Memory B cell (primary cell): ENCODE data around the gene LRRC8A.
"Not testable (repeated sequence)": the region's sequence is repeated elsewhere in the genome, so short reads cannot be mapped to it uniquely, and the experiment has no call there.

Source experiments
- ATAC-seq: fragments of 150-1000 bp; cut with Tn5 transposase; 2 replicates; pipeline ENCODE4 v1.10.0; 2021; ENCODE audit warnings: low read depth, mild to moderate bottlenecking, moderate library complexity
- DNase-seq, 2 donors: peaks; one replicate each; pipeline ENCODE4 v3.0.0; 2022; ENCODE audit warnings: low spot score in 2 of 2
- H3K27ac Mint-ChIP-seq: one replicate; pipeline ENCODE4 v1.8.0; 2022; ENCODE audit warnings: mild to moderate bottlenecking, moderate library complexity, mixed read lengths
- H3K27me3 Mint-ChIP-seq: one replicate; pipeline ENCODE4 v1.8.0; 2022; ENCODE audit warnings: mixed read lengths
- H3K36me3 Mint-ChIP-seq: one replicate; pipeline ENCODE4 v1.8.0; 2022; ENCODE audit warnings: mild to moderate bottlenecking, mixed read lengths
- H3K4me1 Mint-ChIP-seq: one replicate; pipeline ENCODE4 v1.8.0; 2022; ENCODE audit warnings: mixed read lengths
- H3K4me3 Mint-ChIP-seq: one replicate; pipeline ENCODE4 v1.8.0; 2022; ENCODE audit warnings: mild to moderate bottlenecking, moderate library complexity, mixed read lengths
- H3K9me3 Mint-ChIP-seq: one replicate; pipeline ENCODE4 v1.8.0; 2022; ENCODE audit warnings: mixed read lengths

Gene LRRC8A

DNA sequence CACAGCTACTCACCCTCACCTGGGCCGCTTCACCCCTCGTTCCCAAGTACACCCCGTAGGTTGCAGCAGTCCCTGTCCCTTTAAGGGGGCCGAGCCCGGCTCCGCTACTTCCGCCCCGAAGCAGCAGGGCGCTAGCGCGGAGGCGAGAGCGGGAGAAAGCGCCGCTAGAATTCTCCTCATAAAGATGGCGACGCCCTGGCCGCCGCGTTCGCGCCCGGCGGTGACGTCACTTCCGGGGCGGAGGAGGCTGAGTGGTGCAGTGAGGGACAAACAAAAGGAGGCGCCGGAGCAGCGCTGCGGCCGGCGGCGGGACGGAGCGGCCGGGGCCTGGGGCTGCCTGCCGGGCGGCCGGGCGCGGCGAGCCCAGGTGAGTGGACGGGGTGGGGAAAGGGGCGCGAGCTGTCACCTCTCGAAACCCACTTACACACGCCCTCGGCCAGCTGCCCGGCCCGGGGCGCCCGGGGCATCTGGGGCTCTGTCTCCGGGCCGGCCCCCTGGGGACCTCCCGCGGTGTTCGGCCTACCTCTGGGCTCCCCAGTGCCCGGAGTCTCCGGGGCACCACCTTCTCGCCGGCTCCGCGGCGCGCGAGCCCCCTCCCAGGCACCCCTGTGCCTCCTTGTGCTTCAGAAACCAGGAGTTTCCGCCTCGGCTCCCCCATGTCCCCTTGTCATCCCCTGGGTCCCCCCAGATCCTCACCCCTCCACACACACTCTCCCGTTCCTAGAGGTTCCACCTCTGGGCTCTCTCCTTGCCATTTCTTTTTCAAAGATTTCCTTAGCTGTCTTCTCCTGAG is at the start of gene LRRC8A, which contains the start of gene KYAT1:
TSS of gene LRRC8A (plus strand) at position 250 of the 793 bp plus-strand sequence. CDS start 25,032 bp downstream, outside the sequence.
TSS of gene KYAT1 (minus strand) at position 67 of the 793 bp plus-strand sequence. CDS start 36,545 bp downstream, outside the sequence.
- ATAC-seq (peak; percentile 89), DNase-seq (peak; percentile 95 to 97)
- no peaks in the 10 kb centered on the region for H3K9me3 Mint-ChIP-seq
- no peaks in the 10 kb centered on the region for H3K27me3 Mint-ChIP-seq
- H3K4me1 Mint-ChIP-seq: peaks cover 25% of the 10 kb centered on the region
- H3K36me3 Mint-ChIP-seq: peaks cover 10% of the 10 kb centered on the region
- H3K27ac Mint-ChIP-seq: peak within 1 kb of the TSS; percentile 90
- peak within 1 kb of the TSS; percentile 98 for H3K4me3 Mint-ChIP-seq

- no peak for DNase-seq
- H3K27me3 Mint-ChIP-seq: no peaks in the 10 kb centered on the region
- no peaks in the 10 kb centered on the region for H3K9me3 Mint-ChIP-seq
- no peak for ATAC-seq
- H3K27ac Mint-ChIP-seq: no peak overlapping the region
- peaks cover 7% of the 10 kb centered on the region for H3K4me1 Mint-ChIP-seq
- no peak overlapping the region for H3K4me3 Mint-ChIP-seq
- peaks cover 12% of the 10 kb centered on the region for H3K36me3 Mint-ChIP-seq
Observed at GRCh38 chr9:128833696-128834095, 48.2 kb upstream of the LRRC8A start.

DNA sequence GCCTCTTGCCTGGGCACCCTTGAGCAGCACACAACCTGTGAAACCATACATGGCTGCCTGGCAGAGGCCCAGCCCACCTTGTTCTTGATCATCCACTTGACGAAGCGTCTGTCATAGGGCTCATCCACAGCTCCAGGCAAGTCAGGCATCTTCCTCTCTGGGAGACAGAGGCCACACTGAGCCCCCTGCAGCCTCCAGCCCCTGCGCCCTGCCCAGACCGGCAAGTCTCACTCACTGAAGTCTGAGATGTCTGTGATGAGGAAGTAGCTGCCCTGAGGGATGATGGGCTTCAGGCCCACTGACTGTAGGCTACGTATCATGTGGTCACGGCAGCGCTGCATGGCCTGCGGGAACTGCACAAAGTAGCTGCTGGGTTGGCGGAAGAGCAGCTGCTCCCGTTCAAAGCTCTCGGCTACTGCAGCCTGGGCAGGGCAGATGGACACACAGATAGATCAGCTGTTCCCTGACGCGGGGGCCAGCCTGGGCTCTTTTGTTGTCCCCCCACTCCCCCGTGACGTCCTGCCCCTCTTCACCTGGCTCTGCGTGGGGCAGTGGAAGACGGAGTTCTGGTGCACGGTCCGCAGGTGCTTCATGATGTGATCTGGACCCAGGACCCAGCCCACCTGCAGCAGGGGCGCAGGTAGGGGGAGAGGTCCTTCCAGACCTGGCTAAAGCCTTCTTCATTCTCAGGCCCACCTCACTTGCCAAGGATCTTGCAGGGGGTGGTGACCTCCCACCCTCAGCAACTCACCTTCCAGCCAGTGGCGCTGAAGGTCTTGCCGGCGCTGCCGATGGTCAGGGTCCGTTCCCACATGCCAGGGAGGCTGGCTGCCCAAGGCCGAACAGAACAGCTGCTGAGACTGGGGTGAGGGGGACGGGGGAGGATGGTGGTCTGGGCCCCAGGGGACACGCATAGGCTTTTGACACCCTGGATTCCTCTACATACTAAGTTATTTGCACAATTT is 46.4 kb upstream of the LRRC8A start:
- H3K27ac Mint-ChIP-seq: no peak overlapping the region
- H3K27me3 Mint-ChIP-seq: no peaks in the 10 kb centered on the region
- H3K9me3 Mint-ChIP-seq: no peaks in the 10 kb centered on the region
- H3K4me3 Mint-ChIP-seq: no peak overlapping the region
- peaks cover 11% of the 10 kb centered on the region for H3K36me3 Mint-ChIP-seq
- DNase-seq: no peak
- H3K4me1 Mint-ChIP-seq: no peaks in the 10 kb centered on the region
- ATAC-seq: no peak

- Mint-ChIP-seq H3K9me3 (no peaks in the 10 kb centered on the region), H3K4me1 (no peaks in the 10 kb centered on the region), H3K27ac (no peak overlapping the region), H3K36me3 (peaks cover 13% of the 10 kb centered on the region), H3K4me3 (no peak overlapping the region), H3K27me3 (no peaks in the 10 kb centered on the region)
- ATAC-seq: no peak
- no peak for DNase-seq
Observed at GRCh38 chr9:128836509-128837145, 45.3 kb upstream of the LRRC8A start.

DNA sequence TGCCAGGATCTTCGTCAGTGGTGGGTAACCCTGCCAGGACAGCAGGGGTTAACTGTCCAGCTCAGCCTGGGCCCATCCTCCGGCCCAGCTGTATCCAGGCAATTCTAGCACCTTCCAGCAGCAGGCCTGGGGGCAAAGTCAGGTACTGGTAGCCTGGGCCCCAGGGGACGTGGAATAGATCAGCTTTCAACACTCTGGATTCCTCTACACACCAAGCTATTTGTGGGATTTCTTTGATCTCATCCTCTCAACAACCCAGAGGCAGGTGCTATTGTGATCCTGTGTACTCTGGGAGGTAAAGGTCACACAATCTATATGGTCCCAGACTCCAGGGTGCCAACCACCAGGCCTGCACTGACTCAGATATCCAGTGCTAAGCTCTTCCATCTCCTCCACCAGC is 43.6 kb upstream of the LRRC8A start:
- Mint-ChIP-seq H3K4me1 (peaks cover 3% of the 10 kb centered on the region), H3K4me3 (no peak overlapping the region), H3K27me3 (no peaks in the 10 kb centered on the region), H3K27ac (no peak overlapping the region), H3K36me3 (peaks cover 15% of the 10 kb centered on the region), H3K9me3 (no peaks in the 10 kb centered on the region)
- ATAC-seq (no peak), DNase-seq (no peak)

GRCh38 chr9:128840524-128840923 is 41.4 kb upstream of the LRRC8A start:
- DNase-seq: no peak
- Mint-ChIP-seq H3K4me1 (peaks cover 3% of the 10 kb centered on the region), H3K27me3 (no peaks in the 10 kb centered on the region), H3K27ac (no peak overlapping the region), H3K36me3 (peaks cover 11% of the 10 kb centered on the region), H3K9me3 (no peaks in the 10 kb centered on the region), H3K4me3 (no peak overlapping the region)
- ATAC-seq: no peak

GRCh38 chr9:128841694-128842492 is 40.0 kb upstream of the LRRC8A start:
- no peak overlapping the region for H3K27ac Mint-ChIP-seq
- no peaks in the 10 kb centered on the region for H3K27me3 Mint-ChIP-seq
- H3K9me3 Mint-ChIP-seq: no peaks in the 10 kb centered on the region
- peak; percentile 42 for ATAC-seq
- H3K36me3 Mint-ChIP-seq: peaks cover 9% of the 10 kb centered on the region
- H3K4me1 Mint-ChIP-seq: peaks cover 3% of the 10 kb centered on the region
- DNase-seq: no peak
- H3K4me3 Mint-ChIP-seq: no peak overlapping the region

- not testable (repeated sequence) for H3K36me3 Mint-ChIP-seq, H3K4me1 Mint-ChIP-seq, ATAC-seq, DNase-seq, H3K27me3 Mint-ChIP-seq, H3K9me3 Mint-ChIP-seq, H3K4me3 Mint-ChIP-seq, H3K27ac Mint-ChIP-seq
Observed at GRCh38 chr9:128843171-128843570, 38.8 kb upstream of the LRRC8A start.

- H3K36me3 Mint-ChIP-seq: peaks cover 10% of the 10 kb centered on the region
- no peak overlapping the region for H3K4me3 Mint-ChIP-seq
- no peak for DNase-seq
- no peak overlapping the region for H3K27ac Mint-ChIP-seq
- no peaks in the 10 kb centered on the region for H3K9me3 Mint-ChIP-seq
- no peak for ATAC-seq
- H3K27me3 Mint-ChIP-seq: no peaks in the 10 kb centered on the region
- peaks cover 3% of the 10 kb centered on the region for H3K4me1 Mint-ChIP-seq
Observed at GRCh38 chr9:128845186-128845931, 36.6 kb upstream of the LRRC8A start.

- H3K27ac Mint-ChIP-seq: no peak overlapping the region
- peaks cover 20% of the 10 kb centered on the region for H3K36me3 Mint-ChIP-seq
- no peak overlapping the region for H3K4me3 Mint-ChIP-seq
- H3K4me1 Mint-ChIP-seq: peaks cover 3% of the 10 kb centered on the region
- DNase-seq (no peak), ATAC-seq (no peak)
- H3K27me3 Mint-ChIP-seq: no peaks in the 10 kb centered on the region
- H3K9me3 Mint-ChIP-seq: peaks cover 6% of the 10 kb centered on the region
Observed at GRCh38 chr9:128846680-128847030, 35.3 kb upstream of the LRRC8A start.

DNA sequence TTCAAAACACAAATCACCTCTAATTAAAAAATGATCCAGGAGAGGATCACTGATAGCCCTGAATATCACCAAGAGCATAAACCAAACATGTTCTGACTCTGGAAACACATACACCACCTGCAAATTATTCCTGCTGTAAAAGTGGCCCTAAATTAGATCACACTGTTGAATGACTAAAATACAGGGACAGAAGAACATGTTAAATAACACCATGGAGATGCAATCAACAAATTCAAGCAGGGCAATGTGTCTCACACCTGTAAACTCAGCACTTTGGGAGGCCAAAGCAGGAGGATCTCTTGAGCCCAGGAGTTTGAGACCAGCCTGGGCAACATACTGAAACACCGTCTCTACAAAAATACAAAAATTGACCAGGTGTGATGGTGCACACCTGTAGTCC is 34.1 kb upstream of the LRRC8A start:
- peaks cover 18% of the 10 kb centered on the region for H3K36me3 Mint-ChIP-seq
- no peak for DNase-seq
- no peak for ATAC-seq
- H3K27me3 Mint-ChIP-seq: no peaks in the 10 kb centered on the region
- no peak overlapping the region for H3K27ac Mint-ChIP-seq
- no peak overlapping the region for H3K4me3 Mint-ChIP-seq
- peaks cover 6% of the 10 kb centered on the region for H3K9me3 Mint-ChIP-seq
- H3K4me1 Mint-ChIP-seq: no peaks in the 10 kb centered on the region

- H3K4me1 Mint-ChIP-seq, H3K27me3 Mint-ChIP-seq, H3K27ac Mint-ChIP-seq, DNase-seq, H3K9me3 Mint-ChIP-seq, H3K4me3 Mint-ChIP-seq, ATAC-seq: not testable (repeated sequence)
- peaks cover 18% of the 10 kb centered on the region for H3K36me3 Mint-ChIP-seq
Observed at GRCh38 chr9:128851024-128851423, 30.9 kb upstream of the LRRC8A start.
